GM12874 (cell line): ENCODE results near the gene SLC26A1.

ENCODE experiments used
- CTCF ChIP-seq: IDR thresholded peaks from 2 replicates; pipeline ENCODE4 v1.5.1; 2011; ENCODE audit warnings: low read depth, mild to moderate bottlenecking, control low read depth, low read length, moderate library complexity; ENCODE audit not compliant: insufficient read depth

The SLC26A1 gene

DNA sequence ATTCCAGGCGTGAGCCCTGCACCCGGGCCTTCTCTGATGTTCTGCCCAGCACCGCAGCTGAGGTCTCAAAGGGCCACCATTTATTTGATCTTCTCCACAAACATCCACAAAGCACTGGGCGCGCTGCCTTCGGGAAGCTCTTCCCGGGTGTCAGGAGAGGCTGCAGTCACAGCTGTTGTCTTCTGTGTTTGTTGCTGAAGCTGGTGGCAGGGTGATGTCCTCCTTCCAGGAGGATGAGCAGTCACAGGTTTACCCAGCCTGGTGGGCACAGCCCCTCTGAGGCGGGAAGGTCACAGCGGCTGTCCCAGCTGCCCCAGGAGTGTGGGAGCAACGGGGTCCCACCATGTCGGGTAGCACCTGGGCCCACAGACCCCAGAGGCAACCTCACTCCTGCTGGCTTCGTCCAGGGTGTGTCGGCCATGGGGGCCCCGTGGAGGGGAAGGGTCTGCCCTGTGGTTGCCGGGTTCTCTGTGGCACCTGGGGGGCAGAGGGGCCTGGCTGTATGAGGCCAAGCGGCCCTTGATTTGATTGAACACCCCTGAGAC is 45.8 kb upstream of the SLC26A1 start:
- TF ChIP-seq CTCF, result no peak

DNA sequence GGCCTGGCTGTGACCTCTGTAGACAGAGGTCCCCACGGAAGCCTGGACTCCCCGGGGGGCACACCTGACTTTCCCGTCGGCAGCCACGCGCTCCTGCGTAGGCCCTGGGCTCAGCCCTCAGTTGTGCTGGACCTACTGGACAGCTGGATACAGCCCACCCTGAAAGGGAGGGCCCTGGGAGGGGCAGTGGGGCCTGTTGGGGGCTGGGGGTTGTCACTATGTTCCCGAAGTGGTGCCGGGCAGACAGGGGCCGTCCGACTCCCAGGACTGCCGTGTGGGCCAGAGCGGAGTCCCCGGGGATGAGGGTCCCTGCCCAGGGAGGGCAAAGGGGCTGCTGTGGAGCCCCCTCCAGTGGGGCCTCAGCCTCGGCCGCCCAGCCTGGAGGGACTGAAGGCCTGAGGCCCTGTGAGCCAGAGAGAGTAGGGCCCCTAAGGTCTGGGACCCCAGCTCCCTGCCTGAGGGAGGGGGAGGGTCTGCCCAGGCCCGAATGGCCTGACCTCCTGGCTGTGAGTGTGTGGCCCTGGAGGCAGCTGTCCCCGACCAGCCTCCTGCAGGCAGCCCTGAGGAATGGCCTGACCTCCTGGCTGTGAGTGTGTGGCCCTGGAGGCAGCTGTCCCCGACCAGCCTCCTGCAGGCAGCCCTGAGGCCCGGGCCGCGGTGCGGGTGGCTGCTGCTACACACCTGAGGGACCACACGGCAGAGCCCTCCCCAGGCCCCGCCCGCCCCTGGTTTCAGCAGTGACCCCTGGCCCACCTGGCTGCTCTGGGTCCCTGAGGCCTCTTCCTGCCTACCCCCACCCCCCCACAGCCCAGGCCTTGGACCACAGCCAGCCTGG is 44.0 kb upstream of the SLC26A1 start:
- no peak for TF ChIP-seq CTCF

GRCh38 chr4:1036095-1036494 is 42.9 kb upstream of the SLC26A1 start:
- TF ChIP-seq CTCF, result no peak

- no peak for TF ChIP-seq CTCF
These were observed 42.3 kb upstream of the SLC26A1 start for GRCh38 chr4:1035510-1035909.

- TF ChIP-seq CTCF, result no peak
These were observed 40.8 kb upstream of the SLC26A1 start for GRCh38 chr4:1033840-1034551.

- TF ChIP-seq CTCF, result no peak
These were observed 39.7 kb upstream of the SLC26A1 start for GRCh38 chr4:1032861-1033260.
